ENCODE data around the gene ATF4.

DNA sequence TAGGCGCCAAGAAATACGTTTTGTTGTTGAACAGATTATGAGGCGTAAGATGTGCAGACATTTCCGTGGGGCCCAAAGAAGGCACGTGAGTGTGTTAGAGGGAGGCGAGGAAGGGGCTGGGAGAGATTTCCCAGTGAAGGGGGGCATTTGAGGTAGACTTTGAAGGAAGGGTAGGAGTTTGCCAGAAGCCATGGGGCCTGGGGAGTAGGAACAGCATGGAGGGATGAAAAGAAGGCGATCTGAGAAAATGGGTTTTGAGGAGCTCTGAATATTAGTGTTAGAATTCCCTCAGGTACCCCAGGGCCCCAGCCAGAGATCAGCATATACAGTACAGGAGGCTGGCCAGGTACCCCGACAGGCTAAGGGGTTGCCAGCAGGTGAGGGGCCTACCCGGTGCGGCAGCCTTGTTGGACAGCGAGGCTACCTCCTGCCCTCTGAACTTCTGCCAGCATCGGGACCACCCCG, 18.7 kb upstream of the ATF4 start:
- TF ChIP-seq, protein P1, sequence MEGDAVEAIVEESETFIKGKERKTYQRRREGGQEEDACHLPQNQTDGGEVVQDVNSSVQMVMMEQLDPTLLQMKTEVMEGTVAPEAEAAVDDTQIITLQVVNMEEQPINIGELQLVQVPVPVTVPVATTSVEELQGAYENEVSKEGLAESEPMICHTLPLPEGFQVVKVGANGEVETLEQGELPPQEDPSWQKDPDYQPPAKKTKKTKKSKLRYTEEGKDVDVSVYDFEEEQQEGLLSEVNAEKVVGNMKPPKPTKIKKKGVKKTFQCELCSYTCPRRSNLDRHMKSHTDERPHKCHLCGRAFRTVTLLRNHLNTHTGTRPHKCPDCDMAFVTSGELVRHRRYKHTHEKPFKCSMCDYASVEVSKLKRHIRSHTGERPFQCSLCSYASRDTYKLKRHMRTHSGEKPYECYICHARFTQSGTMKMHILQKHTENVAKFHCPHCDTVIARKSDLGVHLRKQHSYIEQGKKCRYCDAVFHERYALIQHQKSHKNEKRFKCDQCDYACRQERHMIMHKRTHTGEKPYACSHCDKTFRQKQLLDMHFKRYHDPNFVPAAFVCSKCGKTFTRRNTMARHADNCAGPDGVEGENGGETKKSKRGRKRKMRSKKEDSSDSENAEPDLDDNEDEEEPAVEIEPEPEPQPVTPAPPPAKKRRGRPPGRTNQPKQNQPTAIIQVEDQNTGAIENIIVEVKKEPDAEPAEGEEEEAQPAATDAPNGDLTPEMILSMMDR (IDR thresholded peaks at IDR 0.05): no peak
- no peak for TF ChIP-seq POLR2AphosphoS5 (IDR thresholded peaks at IDR 0.05; ENCODE audit: low read depth, low read length)
- TF ChIP-seq SIN3A (IDR thresholded peaks at IDR 0.05; ENCODE audit: borderline replicate concordance, insufficient read depth, low read depth, low read length): no peak

All from Panc1 (cell line).